NOMO-1 treated with dmso at 0.1 percent for 144 hours (cell line): ENCODE results near the gene HCLS1.
"Not testable (repeated sequence)": the region's sequence is repeated elsewhere in the genome, so short reads cannot be mapped to it uniquely, and the experiment has no call there.

ENCODE experiments used
- DNase-seq: peaks from one replicate; lab custom pipeline; 2025; ENCODE audit not compliant: unreplicated experiment; lab: John Stamatoyannopoulos, UW

HCLS1 gene, protein sequence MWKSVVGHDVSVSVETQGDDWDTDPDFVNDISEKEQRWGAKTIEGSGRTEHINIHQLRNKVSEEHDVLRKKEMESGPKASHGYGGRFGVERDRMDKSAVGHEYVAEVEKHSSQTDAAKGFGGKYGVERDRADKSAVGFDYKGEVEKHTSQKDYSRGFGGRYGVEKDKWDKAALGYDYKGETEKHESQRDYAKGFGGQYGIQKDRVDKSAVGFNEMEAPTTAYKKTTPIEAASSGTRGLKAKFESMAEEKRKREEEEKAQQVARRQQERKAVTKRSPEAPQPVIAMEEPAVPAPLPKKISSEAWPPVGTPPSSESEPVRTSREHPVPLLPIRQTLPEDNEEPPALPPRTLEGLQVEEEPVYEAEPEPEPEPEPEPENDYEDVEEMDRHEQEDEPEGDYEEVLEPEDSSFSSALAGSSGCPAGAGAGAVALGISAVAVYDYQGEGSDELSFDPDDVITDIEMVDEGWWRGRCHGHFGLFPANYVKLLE

DNA sequence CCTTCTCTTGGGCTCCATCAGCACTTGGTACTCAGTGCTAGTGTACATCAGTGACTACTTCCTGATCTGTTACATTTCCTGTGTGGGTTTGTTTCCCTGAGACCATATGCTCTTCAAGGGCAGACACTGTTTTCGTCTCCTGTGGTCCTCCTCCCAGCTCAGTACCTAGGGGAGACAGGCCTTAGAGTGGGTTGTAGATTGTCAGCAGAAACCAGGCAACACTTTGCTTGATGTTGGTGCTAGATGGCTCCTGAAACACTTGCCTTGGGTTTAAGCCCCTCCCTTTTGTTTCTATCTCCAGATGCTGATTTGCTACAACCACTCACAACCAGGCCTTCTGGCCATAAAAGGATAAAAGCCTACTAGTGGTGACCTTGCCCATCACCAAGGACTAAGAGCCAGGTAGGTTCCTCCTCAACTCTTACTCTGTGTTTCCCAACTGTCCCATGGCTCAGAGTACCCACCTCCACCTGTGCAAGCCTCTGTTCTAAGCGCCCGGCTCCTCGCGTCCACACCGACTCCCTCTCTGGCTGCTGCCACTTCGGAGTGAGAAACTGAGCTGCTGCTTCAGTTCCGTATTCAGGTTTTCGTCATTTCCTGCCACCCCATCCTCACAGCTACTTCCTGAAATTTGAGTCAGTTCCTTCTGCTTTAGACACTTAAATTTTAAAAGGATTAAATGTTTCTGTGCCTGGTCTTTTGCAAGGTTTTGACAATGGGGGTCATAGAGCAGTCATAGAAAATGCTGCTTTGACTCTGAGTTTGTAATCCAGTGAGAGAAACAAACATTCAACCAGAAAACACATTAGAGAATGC lies at the start of gene HCLS1:
TSS of gene HCLS1 (minus strand) at position 548 of the 816 bp plus-strand sequence. CDS start 2,556 bp downstream, outside the sequence.
- DNase-seq, result peak; percentile 95

DNA sequence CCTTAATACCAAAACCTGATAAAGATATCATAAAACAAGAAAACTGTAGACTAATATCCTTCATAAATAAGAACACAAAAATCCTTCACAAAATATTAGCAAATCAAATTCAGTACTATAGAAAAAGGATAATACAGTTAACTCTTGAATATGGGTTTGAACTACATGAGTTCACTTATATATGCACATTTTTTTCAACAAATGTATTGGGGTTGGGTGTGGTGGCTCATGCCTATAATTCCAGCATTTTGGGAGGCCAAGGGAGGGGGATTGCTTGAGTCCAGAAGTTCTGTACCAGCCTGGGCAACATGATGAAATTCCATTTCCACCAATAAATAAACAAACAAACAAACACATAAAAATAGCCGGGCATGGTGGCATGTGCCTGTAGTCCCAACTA lies 49.6 kb upstream of the HCLS1 start:
- no peak for DNase-seq

DNA sequence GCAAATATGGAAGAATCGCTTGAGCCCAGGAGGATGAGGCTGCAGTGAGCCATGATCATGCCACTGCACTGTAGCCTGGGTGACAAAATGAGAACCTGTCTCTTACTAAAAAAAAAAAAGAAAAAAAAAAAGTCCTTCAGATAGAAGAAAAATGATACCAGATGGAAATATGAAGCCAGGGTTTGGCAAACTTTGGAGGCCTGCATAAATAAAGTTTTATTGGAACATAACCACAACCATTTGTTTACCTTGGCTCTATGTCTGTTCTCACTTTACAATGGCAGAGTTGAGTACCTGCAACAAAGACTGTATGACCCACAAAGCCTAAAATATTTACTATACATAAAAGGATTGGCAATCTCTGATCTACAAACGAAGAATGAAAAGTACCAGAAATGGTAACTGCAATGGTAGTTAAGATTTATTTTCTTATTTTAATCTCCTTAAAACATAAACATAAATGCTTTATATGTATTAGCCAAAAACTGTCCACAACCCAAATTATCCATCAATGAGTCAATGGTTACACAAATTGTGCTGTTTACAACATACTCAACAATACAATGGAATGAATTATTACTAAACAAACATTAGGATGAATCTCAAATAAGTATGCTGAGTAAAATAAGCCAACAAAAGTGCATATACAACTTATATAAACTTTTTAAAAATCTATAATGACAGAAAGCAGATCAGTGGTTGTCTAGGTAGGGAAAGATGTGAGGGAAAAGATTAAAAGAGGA lies 47.0 kb upstream of the HCLS1 start:
- no peak for DNase-seq

DNA sequence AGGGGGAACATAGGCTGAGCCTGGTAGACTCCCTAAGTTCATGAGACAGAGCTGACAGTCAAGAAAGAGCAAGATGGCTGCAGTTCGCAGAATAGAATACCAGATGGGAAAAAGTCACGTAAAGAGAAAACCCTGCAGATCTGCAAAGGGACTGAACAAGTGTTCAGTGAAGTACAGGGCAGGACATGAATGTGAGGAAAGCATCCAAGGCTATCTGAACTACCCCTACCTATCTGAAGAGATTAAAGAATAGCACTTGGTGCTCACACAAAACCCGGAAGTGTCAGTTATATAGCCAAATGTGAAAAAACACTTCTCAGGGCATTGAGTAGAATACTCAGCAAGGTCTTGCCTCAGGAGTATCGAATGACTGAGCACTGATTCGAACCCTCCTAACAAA lies 44.8 kb upstream of the HCLS1 start:
- no peak for DNase-seq

DNA sequence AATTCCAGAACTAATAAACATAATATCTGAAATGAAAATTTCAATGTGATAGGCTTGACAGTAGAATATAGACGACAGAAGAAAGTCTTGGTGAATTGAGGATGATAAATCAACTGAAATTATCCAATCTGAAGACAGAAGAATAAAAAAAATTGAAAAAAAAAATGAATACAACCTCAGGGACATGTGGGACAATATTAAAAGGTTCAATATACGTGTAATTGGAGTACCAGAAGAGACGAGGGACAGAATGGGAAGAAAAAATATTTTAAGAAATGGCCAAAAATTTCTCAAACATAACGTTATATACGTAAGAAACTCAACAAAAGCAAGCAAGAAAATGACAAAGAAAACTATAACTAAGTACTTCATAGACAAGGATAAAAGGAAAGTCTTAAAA lies 43.3 kb upstream of the HCLS1 start:
- DNase-seq, result no peak

DNA sequence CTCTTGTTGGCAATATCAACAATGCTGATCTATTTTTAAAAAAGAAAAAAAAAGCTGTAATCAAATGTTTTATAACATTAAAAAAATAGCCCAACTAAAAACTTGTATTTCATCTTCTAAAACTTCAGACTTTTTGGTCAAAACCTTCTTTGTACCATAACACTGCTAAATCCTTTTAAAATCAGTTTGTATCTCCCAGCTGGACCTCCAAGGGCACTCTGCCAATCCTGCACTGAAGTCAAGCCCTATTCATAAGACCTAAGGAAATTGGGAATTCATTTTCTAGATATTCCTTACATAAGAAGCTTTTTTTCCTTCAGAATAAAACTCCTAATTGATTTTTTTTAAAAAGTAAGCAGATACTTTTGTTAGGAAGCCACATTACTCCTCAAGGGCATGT lies 38.2 kb upstream of the HCLS1 start:
- no peak for DNase-seq

DNA sequence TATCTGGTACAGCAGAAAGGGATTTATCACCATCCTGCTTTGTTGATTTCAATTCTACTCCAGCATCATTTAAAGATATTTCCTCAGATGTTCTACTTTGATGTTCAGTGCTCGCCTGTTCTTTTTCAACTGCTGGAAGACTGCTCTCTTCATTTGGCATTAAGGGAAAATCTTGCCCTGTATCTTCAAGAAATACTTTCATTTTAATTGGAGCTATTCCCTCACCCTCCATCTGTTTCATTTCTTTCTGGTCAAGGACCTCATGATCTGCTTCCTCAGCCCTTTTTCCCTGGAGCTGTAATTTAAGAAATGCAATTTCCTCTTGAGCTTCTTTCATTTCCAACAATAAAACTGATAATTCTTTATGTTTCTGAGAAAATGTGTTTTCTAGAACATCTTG lies 37.8 kb upstream of the HCLS1 start:
- DNase-seq, result no peak

DNA sequence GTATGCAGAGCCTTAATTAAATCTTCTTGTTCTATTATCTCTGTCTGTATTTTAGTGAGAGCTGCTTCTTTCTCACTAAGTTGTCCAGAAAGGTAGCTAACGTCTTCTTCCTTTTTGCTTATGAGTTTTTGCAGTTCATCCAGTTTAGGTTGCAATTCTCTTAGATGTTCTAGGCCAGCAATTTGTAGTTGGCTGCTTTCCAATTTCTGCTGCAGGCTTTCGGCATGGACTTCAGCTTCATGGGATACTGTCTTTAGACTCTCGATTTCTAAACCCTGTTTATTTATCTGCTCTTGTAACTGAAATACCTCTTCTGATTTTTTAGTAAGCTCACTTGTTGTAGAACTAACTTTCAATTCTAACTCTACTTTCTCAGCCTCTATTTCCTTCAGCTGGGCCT lies 35.5 kb upstream of the HCLS1 start:
- DNase-seq, result no peak

DNA sequence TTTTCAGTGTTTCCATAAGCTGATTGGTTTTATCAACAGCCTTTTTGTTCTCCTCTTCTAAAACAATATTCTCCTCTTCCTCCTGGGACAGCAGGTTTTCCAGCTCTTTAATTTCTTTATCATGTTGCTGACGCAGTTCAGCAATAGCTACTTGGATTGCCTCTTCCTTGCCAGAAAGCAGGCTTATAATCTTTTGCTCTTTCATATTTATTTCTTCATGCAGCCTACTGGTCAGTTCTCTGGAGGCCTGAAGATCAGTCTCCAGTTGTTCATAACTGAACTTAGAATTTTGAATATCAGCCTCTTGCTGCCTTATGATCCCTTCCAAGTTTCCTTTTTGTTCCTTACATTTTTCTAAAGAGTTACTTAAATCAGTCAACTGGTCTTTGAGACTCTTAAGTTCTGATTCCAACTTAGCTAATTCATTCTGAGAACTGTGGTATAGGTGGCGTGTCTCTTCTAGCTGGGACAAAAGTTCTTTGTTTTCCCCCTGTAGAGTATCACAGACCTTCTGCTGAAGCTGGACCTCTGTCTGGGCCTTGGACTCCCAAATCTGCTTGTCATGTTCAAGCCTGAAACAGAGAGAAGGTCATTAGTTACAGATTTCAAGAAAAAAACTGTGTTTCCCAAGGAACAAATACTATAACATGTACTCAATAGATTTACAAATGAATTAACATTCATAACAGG lies 31.5 kb upstream of the HCLS1 start:
- no peak for DNase-seq

DNA sequence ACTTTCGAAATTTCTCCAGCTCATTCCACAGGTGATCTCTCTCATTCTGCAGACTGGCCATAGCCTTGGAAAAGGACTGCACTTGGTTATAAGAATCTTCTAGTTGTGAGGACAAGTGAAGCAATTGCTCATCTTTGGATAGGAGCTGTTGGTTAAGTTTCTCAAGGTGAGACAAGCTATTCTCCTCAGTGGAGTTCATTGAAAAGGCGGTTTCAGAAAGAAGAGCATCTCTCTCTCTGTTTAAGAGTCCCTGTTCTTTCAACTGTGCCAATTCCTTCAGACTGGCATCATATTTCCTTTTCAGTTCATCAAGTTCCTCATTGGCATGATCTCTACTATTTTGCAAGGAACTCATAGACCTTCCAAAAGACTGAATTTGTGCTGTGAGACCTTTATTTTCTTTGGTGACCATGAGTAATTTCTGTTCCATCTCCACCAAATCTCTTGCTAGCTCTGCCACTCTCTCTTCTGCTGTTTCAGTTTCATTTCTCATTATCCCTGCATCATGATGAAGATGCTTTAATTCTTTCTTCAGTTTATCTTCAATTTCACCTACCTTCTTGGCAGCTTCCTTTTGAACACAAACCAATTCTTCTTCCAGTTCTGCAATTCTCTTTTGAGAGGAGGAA lies 30.2 kb upstream of the HCLS1 start:
- no peak for DNase-seq

DNA sequence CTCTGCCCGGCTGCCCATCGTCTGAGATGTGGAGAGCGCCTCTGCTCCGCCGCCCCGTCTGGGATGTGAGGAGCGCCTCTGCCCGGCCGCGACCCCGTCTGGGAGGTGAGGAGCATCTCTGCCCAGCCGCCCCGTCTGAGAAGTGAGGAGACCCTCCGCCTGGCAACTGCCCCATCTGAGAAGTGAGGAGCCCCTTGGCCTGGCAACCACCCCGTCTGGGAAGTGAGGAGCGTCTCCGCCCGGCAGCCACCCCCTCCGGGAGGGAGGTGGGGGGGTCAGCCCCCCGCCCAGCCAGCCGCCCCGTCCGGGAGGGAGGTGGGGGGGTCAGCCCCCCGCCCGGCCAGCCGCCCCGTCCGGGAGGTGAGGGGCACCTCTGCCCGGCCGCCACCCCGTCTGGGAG lies 28.0 kb upstream of the HCLS1 start:
- not testable (repeated sequence) for DNase-seq

DNA sequence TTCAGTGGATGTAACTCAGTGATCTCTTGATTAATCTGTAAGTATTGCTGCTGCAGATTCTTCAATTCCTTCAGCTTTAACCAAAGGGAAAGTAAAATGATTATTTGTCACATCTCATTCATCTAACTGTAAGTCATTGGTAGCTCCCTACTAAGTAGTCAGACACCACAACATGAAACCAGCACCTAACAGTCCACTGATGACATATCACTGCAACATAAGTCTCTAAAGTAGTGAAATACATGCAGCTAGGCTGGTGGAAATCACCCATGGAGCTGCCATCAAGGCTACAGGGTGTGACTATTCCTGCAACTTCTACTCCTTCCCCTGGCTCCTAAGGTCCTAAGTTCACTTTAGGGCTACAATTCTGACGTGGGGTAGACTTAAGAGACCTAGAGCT lies 21.1 kb upstream of the HCLS1 start:
- DNase-seq, result no peak

DNA sequence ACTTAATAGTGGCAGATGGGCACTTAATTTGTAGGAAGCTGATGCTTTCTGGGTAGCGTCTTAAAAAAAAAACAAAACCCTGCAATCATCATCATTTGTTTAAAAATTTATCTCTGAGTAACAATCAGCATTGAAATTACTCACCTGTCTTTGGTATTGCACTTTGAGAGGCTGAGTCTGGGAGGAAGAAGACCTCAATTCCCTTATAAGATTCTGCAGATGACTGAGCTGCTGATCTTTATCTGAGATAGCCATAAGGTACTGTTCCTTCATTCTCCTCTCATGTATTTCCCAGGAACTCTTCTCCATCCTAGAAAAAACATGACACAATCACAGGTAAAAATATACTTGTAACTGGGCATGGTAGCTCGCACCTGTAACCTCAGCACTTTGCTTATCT lies 16.4 kb upstream of the HCLS1 start:
- DNase-seq, result no peak

DNA sequence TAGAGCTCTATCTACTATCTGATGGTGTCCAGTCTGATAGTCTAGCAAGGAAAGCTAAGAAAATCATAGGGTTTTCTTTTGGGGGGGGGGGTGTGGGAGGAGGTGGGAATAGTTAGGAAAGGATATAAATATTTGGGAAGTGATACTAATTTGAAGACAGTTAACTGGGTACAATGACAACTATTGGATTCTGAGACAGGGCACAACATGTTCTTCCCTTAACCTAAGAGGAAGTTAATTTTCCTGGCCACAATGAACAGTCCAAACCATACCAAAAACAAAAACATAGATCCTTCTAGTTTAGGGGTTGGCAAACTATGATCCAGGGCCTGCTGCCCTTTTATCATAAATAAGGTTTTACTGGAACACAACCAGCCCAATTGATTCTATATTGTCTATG lies 10.0 kb upstream of the HCLS1 start:
- no peak for DNase-seq

DNA sequence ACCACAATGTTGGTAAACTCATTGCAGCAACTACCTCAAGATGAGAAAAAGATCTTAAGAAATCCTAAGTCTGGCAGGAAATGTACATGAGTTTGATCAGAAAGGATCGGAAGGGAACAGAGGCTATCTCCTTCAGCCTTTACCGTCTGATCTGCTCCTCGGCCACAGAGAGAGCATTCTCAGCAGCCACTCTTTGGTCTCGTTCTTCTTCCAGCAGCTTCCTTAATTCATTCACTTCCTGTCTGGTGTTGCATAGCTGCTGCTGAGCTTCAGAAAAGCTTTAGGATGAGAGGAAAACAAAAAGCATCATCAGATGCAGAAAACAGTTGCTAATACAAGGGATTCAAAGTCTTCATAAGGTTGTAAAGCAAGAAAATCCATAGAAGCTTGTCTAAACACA lies 6.6 kb upstream of the HCLS1 start:
- DNase-seq, result no peak

DNA sequence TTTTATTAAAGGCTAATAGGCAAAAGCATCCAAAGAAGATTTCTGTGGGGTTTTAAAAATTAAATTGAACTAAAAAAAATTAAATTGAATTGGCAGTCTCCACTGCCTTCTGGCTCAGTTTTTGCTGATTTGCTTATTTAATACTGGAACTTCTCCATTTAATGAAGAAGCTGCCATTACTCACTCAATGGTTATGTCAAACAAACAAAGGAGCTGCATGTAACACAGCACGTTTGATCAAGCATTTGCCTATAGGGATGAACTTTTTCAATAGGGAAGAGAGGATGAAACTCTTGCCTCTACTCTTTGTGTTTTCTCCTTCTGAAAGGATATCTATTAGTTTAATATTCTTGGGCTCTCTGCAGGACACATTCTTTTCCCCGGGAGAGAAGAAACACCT lies 4.8 kb upstream of the HCLS1 start:
- no peak for DNase-seq

DNA sequence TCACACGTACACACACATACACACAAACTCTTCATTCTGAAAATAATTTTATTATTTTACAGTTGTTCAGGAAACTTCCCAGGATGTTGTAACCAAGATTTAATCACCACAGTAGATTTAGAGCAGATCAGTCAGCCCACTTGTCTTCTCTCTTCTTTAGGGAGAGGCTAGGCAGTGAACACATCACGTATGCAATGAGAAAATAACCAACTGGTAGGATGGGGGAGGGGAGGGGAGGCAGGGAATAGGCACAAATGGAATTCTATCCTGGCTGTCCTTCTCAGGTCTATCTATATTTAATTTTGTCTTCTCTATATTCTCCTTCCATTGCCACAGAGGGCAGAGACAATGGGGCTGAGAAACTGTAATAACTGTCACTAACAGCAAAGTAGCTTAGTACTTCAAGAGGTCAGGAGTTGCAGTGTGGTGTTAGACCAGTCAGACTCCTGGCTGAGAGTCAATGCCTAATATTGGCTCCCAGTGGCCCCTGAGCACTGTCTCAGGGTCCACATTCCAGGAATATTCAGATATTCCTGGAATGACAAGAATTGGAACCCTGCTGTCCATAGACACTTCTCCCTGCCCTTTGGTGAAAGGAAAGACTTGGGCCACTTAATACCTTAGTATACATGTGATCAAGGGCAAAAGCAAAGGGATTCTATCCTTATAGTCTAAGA lies 2.6 kb upstream of the HCLS1 start:
- DNase-seq, result no peak

DNA sequence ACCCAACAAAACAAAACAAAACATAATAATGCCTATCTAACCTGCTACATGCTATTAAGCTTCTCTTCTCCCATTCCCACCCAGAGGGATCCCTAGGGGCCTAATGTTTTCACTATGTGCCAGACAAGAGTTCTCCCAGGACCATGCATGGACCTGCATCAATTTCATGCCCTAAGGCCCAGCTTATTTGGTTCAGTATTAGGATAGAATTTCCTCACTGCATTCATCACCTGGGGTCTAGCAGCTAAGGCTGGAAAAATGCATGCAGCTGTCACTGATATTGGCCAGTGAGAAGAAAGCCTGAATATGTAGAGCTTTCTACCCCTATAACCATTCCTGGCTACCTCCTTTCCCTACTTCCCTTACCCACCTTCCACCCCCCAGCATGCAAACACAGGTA lies 2.0 kb upstream of the HCLS1 start:
- DNase-seq, result no peak

DNA sequence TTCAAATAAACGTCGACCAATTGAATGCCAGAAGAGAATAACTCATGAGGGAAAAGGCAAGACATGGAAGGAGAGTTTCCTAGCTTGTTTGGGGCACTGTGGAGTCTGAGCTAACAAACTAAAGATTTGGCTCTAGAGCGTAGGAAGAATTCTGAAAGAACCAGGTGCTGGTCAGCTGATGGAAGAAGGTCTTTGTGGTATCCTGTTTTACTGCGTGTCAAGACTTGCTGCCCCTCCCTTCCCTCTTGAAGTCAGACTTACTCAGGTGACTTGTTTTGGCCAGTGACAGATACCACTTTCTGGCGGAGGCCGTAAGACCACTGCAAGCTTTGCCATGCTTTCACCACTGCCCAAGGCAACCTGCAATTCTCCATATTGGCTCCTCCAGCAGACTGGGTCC lies 673 bp upstream of the HCLS1 start:
- no peak for DNase-seq

DNA sequence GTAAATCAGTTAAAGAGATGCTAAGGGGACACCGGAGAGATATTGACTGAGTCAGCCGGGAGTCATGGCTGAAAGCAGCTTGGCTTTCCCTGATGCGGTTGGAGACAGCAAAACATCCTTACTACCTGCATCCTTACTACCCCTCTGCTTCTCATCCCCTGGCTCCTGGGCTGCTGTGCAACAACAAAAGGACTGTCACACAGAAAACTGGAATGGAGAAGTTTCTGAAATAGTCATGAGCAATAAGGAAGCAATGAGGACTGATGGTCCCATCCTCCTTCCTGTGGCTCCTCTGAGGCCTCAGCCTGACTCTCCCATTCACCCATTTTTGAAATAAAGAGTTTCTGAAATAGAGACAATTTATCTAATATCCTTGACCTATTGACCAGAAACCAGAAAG lies 1.1 kb downstream of the HCLS1 start:
- no peak for DNase-seq
